H9 (cell line): Measurements from ENCODE around the gene GBP3. TPM values are rescaled to one million over a fixed set of nuclear protein-coding genes. Genes with fewer than 3 reads are reported as not detected.

ENCODE experiments used
- DNase-seq: peaks from one replicate; pipeline ENCODE4 v3.0.0-alpha.2; 2017
- H2AFZ ChIP-seq: one replicate; pipeline ENCODE4 v1.6.1; 2013; ENCODE audit warnings: mild to moderate bottlenecking, low read length, control low read depth, moderate library complexity
- H2AK5ac ChIP-seq: 2 replicates; pipeline ENCODE4 v1.6.1; 2013; ENCODE audit warnings: low read length, control low read depth, mixed read lengths; ENCODE audit not compliant: insufficient read length
- H2BK120ac ChIP-seq: one replicate; pipeline ENCODE4 v1.6.1; 2013; ENCODE audit warnings: low read depth, mild to moderate bottlenecking, low read length, control low read depth, inconsistent platforms; ENCODE audit not compliant: poor library complexity, severe bottlenecking
- H2BK12ac ChIP-seq: 2 replicates; pipeline ENCODE4 v1.6.1; 2013; ENCODE audit warnings: low read length, control low read depth, mixed read lengths, low read depth; ENCODE audit not compliant: insufficient read length
- H2BK15ac ChIP-seq: 2 replicates; pipeline ENCODE4 v1.6.1; 2013; ENCODE audit warnings: low read depth, low read length, control low read depth
- H2BK20ac ChIP-seq: one replicate; pipeline ENCODE4 v1.6.1; 2013; ENCODE audit warnings: low read depth, mild to moderate bottlenecking, low read length, control low read depth, inconsistent platforms; ENCODE audit not compliant: poor library complexity, severe bottlenecking
- H2BK5ac ChIP-seq: 2 replicates; pipeline ENCODE4 v1.6.1; 2013; ENCODE audit warnings: low read length, control low read depth, mixed read lengths; ENCODE audit not compliant: insufficient read length
- H3K14ac ChIP-seq: 2 replicates; pipeline ENCODE4 v1.6.1; 2013; ENCODE audit warnings: low read length, control low read depth; ENCODE audit not compliant: insufficient read depth
- H3K18ac ChIP-seq: 2 replicates; pipeline ENCODE4 v1.6.1; 2013; ENCODE audit warnings: low read depth, mild to moderate bottlenecking, mixed read lengths, low read length, control low read depth; ENCODE audit not compliant: insufficient read length
- H3K23ac ChIP-seq: 2 replicates; pipeline ENCODE4 v1.6.1; 2013; ENCODE audit warnings: low read length, control low read depth, mixed read lengths, low read depth; ENCODE audit not compliant: insufficient read length
- H3K23me2 ChIP-seq: 2 replicates; pipeline ENCODE4 v1.6.1; 2013; ENCODE audit warnings: low read depth, mild to moderate bottlenecking, mixed read lengths, low read length, control low read depth; ENCODE audit not compliant: insufficient read length, poor library complexity, severe bottlenecking
- H3K27ac ChIP-seq: 2 replicates; pipeline ENCODE4 v1.5.1; 2013; ENCODE audit warnings: low read length, control low read depth, mixed read lengths, low read depth; ENCODE audit not compliant: insufficient read length
- H3K27me3 ChIP-seq: 2 replicates; pipeline ENCODE4 v1.6.1; 2013; ENCODE audit warnings: low read length, control low read depth, inconsistent platforms; ENCODE audit not compliant: insufficient read depth
- H3K4ac ChIP-seq: 2 replicates; pipeline ENCODE4 v1.6.1; 2013; ENCODE audit warnings: low read depth, mild to moderate bottlenecking, control low read depth, inconsistent platforms, low read length, moderate library complexity
- H3K4me1 ChIP-seq: 2 replicates; pipeline ENCODE4 v1.6.1; 2013; ENCODE audit warnings: low read length, control low read depth, inconsistent platforms; ENCODE audit not compliant: insufficient read depth
- H3K4me2 ChIP-seq: 2 replicates; pipeline ENCODE4 v1.6.1; 2013; ENCODE audit warnings: low read length, control low read depth, mixed read lengths; ENCODE audit not compliant: insufficient read length, insufficient read depth
- H3K56ac ChIP-seq: 2 replicates; pipeline ENCODE4 v1.6.1; 2013; ENCODE audit warnings: low read depth, mild to moderate bottlenecking, mixed read lengths, low read length, control low read depth; ENCODE audit not compliant: insufficient read length
- H3K79me1 ChIP-seq: 2 replicates; pipeline ENCODE4 v1.6.1; 2013; ENCODE audit warnings: low read depth, mild to moderate bottlenecking, moderate library complexity, low read length, control low read depth, inconsistent platforms; ENCODE audit not compliant: insufficient read depth, poor library complexity, severe bottlenecking
- H3K79me2 ChIP-seq: 2 replicates; pipeline ENCODE4 v1.6.1; 2013; ENCODE audit warnings: low read length, control low read depth, inconsistent platforms; ENCODE audit not compliant: insufficient read depth
- H3K9ac ChIP-seq: 2 replicates; pipeline ENCODE4 v1.6.1; 2013; ENCODE audit warnings: low read length, control low read depth, mixed read lengths; ENCODE audit not compliant: insufficient read length; ENCODE audit errors: extremely low read depth
- H3K9me3 ChIP-seq: one replicate; pipeline ENCODE4 v1.6.1; 2013; ENCODE audit warnings: low read depth, low read length, inconsistent platforms; ENCODE audit not compliant: control insufficient read depth
- H3T11ph ChIP-seq: one replicate; pipeline ENCODE4 v1.6.1; 2013; ENCODE audit warnings: mild to moderate bottlenecking, low read length, control low read depth, inconsistent platforms
- H4K20me1 ChIP-seq: one replicate; pipeline ENCODE4 v1.6.1; 2013; ENCODE audit not compliant: control insufficient read depth, insufficient read length, insufficient read depth
- H4K5ac ChIP-seq: 2 replicates; pipeline ENCODE4 v1.6.1; 2013; ENCODE audit warnings: low read depth, mild to moderate bottlenecking, mixed read lengths, low read length, control low read depth; ENCODE audit not compliant: insufficient read length
- H4K8ac ChIP-seq: replicated peaks from 2 replicates; pipeline ENCODE4 v1.6.1; 2013; ENCODE audit warnings: low read length, control low read depth, mixed read lengths, low read depth; ENCODE audit not compliant: insufficient read length
- H4K91ac ChIP-seq: 2 replicates; pipeline ENCODE4 v1.6.1; 2013; ENCODE audit warnings: low read depth, mild to moderate bottlenecking, moderate library complexity, mixed read lengths, low read length, control low read depth; ENCODE audit not compliant: insufficient read length
- H3K27ac Mint-ChIP-seq, 3 experiments: 2 replicates in 2 of 3; 3 replicates in 1 of 3; pipeline ENCODE4 v1.8.0; 2020 to 2021; ENCODE audit warnings: mixed read lengths in 3 of 3, mild to moderate bottlenecking in 1 of 3, moderate library complexity in 1 of 3
- H3K27me3 Mint-ChIP-seq: 2 replicates; pipeline ENCODE4 v1.8.0; 2021; ENCODE audit warnings: low read depth, mild to moderate bottlenecking, moderate library complexity, mixed read lengths
- H3K36me3 Mint-ChIP-seq, 3 experiments: 2 replicates in 2 of 3; 3 replicates in 1 of 3; pipeline ENCODE4 v1.8.0; 2020 to 2021; ENCODE audit warnings: low read depth in 3 of 3, mixed read lengths in 3 of 3; ENCODE audit not compliant: insufficient read depth in 1 of 3
- H3K4me1 Mint-ChIP-seq, 2 experiments: 2 replicates each; pipeline ENCODE4 v1.8.0; 2020; ENCODE audit warnings: mixed read lengths in 2 of 2
- H3K4me3 Mint-ChIP-seq, 2 experiments: 2 replicates in 1 of 2; 3 replicates in 1 of 2; pipeline ENCODE4 v1.8.0; 2020 to 2021; ENCODE audit warnings: mild to moderate bottlenecking in 2 of 2, mixed read lengths in 2 of 2, moderate library complexity in 1 of 2
- H3K9me3 Mint-ChIP-seq, 2 experiments: 2 replicates in 1 of 2; 3 replicates in 1 of 2; pipeline ENCODE4 v1.8.0; 2020; ENCODE audit warnings: mild to moderate bottlenecking in 2 of 2, mixed read lengths in 2 of 2, moderate library complexity in 1 of 2
- WGBS: extraction: QIAGEN DNeasy Blood & Tissue Kit; methylation state at CpG from one replicate; pipeline ENCODE4 v1.1.7; 2013; ENCODE audit warnings: missing lambda C conversion rate, low lambda C conversion rate, mixed read lengths; ENCODE audit not compliant: insufficient read length; ENCODE audit errors: extremely low coverage; 5-methylcytosine and 5-hydroxymethylcytosine counted together
- total RNA-seq: library from RNA; stranded (reverse); gene quantifications from 2 replicates; pipeline ENCODE4 v1.2.1, GENCODE V29; 2021
- TF ChIP-seq, protein P1 (sequence below): fragments of 200-600 bp; sonication (generic); conservative IDR thresholded peaks from 3 replicates; pipeline ENCODE4 v1.8.0; 2021; ENCODE audit warnings: antibody characterized with exemption, mild to moderate bottlenecking

Gene GBP3
- total RNA-seq, 1 experiment from 2014 or later, result not detected

- Histone ChIP-seq H3K18ac (no peak overlapping the region), H4K5ac (no peak overlapping the region), H3K4ac (no peak overlapping the region), H4K20me1 (no peaks in the 10 kb centered on the region), H3K9ac (no peak overlapping the region), H2BK20ac (no peak overlapping the region), H3K23ac (no peak overlapping the region), H3K27me3 (no peaks in the 10 kb centered on the region), H2BK15ac (no peak overlapping the region), H2AK5ac (no peak overlapping the region), H3K9me3 (no peaks in the 10 kb centered on the region), H3K56ac (no peak overlapping the region), H3K79me2 (no peaks in the 10 kb centered on the region), H3K79me1 (no peaks in the 10 kb centered on the region), H4K91ac (no peak overlapping the region), H3T11ph (no peak overlapping the region), H2AFZ (no peak overlapping the region), H2BK12ac (no peak overlapping the region), H3K27ac (no peak overlapping the region), H2BK5ac (no peak overlapping the region), H3K23me2 (no peaks in the 10 kb centered on the region), H3K14ac (no peak overlapping the region), H3K4me1 (no peaks in the 10 kb centered on the region), H2BK120ac (no peak overlapping the region), H4K8ac (no peak overlapping the region), H3K4me2 (no peak overlapping the region)
- WGBS, result no CpG with 5 or more reads among the region's 4 CpGs
- no peak overlapping the region for H3K4me3 Mint-ChIP-seq
- DNase-seq, result no peak
- H3K27me3 Mint-ChIP-seq, result no peaks in the 10 kb centered on the region
- no peak overlapping the region for H3K27ac Mint-ChIP-seq
- no peaks in the 10 kb centered on the region; a peak in 1 of 5 replicates for H3K9me3 Mint-ChIP-seq
- TF ChIP-seq, protein P1, sequence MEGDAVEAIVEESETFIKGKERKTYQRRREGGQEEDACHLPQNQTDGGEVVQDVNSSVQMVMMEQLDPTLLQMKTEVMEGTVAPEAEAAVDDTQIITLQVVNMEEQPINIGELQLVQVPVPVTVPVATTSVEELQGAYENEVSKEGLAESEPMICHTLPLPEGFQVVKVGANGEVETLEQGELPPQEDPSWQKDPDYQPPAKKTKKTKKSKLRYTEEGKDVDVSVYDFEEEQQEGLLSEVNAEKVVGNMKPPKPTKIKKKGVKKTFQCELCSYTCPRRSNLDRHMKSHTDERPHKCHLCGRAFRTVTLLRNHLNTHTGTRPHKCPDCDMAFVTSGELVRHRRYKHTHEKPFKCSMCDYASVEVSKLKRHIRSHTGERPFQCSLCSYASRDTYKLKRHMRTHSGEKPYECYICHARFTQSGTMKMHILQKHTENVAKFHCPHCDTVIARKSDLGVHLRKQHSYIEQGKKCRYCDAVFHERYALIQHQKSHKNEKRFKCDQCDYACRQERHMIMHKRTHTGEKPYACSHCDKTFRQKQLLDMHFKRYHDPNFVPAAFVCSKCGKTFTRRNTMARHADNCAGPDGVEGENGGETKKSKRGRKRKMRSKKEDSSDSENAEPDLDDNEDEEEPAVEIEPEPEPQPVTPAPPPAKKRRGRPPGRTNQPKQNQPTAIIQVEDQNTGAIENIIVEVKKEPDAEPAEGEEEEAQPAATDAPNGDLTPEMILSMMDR, result no peak
- H3K36me3 Mint-ChIP-seq, result no peaks in the 10 kb centered on the region; a peak in 1 of 7 replicates
- peaks cover 10 to 12% of the 10 kb centered on the region in 2 experiments for H3K4me1 Mint-ChIP-seq
Observed at GRCh38 chr1:89008511-89008910, 14.2 kb downstream of the GBP3 start.
